ENCODE measurements around the gene DNAJC5.

DNA sequence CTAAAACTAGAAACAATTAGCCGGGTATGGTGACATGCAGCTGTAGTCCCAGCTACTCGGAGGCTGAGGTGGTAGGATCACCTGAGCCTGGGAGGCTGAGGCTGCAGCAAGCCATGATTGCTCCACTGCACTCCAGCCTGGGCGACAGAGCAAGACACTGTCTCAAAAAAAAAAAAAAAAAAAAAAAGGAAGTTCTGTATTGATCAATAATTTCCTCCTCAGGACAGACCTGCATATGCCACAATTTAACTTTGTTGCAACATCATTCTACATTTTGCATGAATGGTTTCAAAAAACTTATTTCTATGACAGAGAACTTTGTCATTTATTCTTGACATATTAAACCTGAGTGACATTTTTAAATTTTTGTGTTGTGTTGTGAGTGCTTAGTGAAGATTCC, 5.5 kb downstream of the DNAJC5 start:
- TF ChIP-seq CTCF (IDR thresholded peaks at IDR 0.05; ENCODE audit: insufficient read depth, low read length, poor library complexity, severe bottlenecking) (no peak), EZH2phosphoT487 (conservative IDR thresholded peaks at IDR 0.05; ENCODE audit: low read length) (no peak)

Measured in SU-DHL-6 (cell line).